Measurements from ENCODE around the gene ZEB1. TPM values are rescaled to one million over a fixed set of nuclear protein-coding genes. Genes with fewer than 3 reads are reported as not detected.
"Not testable (repeated sequence)": the region's sequence is repeated elsewhere in the genome, so short reads cannot be mapped to it uniquely, and the experiment has no call there.

The ZEB1 gene
- total RNA-seq, 1 donor from 2014 or later = 82.7 TPM

- DNase-seq (ENCODE audit: extremely low spot score in 2 of 2) = no peak
- intact Hi-C loops (cut with DNase I) = no loop called here
- peaks cover 50% of the 10 kb centered on the region for H3K4me1 ChIP-seq
Observed at GRCh38 chr10:31352436-31353226, 33.6 kb downstream of the ZEB1 start.

GRCh38 chr10:31353574-31353973 is 34.6 kb downstream of the ZEB1 start:
- no peak overlapping the region for H3K4me3 ChIP-seq
- no peaks in the 10 kb centered on the region for H3K9me3 ChIP-seq
- no peaks in the 10 kb centered on the region for H3K27me3 ChIP-seq
- H3K27ac ChIP-seq = no peak overlapping the region
- intact Hi-C loops (cut with DNase I) = no loop called here
- TF ChIP-seq POLR2AphosphoS5 (IDR thresholded peaks at IDR 0.05; ENCODE audit: insufficient read depth in 1 of 2, low read depth in 1 of 2) = peak in 1 of 2 donors; percentile 80
- TF ChIP-seq POLR2A (IDR thresholded peaks at IDR 0.05) = no peak
- H3K4me1 ChIP-seq = peaks cover 50% of the 10 kb centered on the region
- no peak for DNase-seq (ENCODE audit: extremely low spot score in 2 of 2)
- no peaks in the 10 kb centered on the region for H3K36me3 ChIP-seq

More at GRCh38 chr10:31352436-31353226, 33.6 kb downstream of the ZEB1 start:
- H3K9me3 ChIP-seq = no peaks in the 10 kb centered on the region
- H3K27me3 ChIP-seq = no peaks in the 10 kb centered on the region
- TF ChIP-seq POLR2A (IDR thresholded peaks at IDR 0.05) (no peak), CTCF (IDR thresholded peaks at IDR 0.05) (no peak), POLR2AphosphoS5 (IDR thresholded peaks at IDR 0.05; ENCODE audit: insufficient read depth in 1 of 2, low read depth in 1 of 2) (no peak)
- no peak overlapping the region for H3K4me3 ChIP-seq
- H3K36me3 ChIP-seq = no peaks in the 10 kb centered on the region
- no peak overlapping the region for H3K27ac ChIP-seq

DNA sequence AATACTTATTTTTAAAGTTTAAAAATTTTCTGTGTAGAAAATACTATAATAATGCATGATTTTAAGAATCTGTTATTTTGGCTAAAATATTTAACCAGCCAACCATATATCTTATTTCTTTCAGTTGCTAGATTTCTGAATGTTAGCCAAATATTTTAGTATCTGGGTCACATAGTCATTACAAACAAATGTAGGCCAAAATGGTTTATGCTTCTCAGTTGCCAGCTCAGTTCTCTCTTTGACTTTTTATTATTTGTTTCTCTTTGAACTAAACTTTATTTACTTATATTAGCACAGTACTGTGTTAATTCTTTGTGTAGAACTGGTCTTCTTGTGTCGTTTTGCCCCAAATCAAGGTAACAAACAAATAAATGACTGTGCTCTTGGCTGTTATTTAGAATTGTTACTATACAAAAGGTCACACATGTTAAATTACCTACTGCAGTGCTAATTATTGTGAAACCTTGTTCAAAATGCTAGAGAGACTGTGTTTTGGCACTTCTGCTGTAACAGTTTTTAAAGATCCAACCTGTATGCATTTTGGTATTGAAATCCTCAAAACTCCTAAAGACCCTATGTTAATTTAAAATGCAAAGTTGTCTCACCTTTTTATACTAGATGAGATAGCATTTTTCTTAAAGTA is 39.8 kb downstream of the ZEB1 start:
- Histone ChIP-seq H3K4me3 (no peak overlapping the region), H3K4me1 (peaks cover 48% of the 10 kb centered on the region), H3K27me3 (no peaks in the 10 kb centered on the region), H3K27ac (peak overlapping the region; percentile 18), H3K9me3 (no peaks in the 10 kb centered on the region), H3K36me3 (peaks cover 0 to 9% of the 10 kb centered on the region in 2 donors)
- intact Hi-C loops (cut with DNase I) = no loop called here
- no peak for TF ChIP-seq CTCF (IDR thresholded peaks at IDR 0.05)
- TF ChIP-seq POLR2A (IDR thresholded peaks at IDR 0.05) = no peak
- no peak for TF ChIP-seq POLR2AphosphoS5 (IDR thresholded peaks at IDR 0.05; ENCODE audit: insufficient read depth in 1 of 2, low read depth in 1 of 2)
- no peak for DNase-seq (ENCODE audit: extremely low spot score in 2 of 2)

DNA sequence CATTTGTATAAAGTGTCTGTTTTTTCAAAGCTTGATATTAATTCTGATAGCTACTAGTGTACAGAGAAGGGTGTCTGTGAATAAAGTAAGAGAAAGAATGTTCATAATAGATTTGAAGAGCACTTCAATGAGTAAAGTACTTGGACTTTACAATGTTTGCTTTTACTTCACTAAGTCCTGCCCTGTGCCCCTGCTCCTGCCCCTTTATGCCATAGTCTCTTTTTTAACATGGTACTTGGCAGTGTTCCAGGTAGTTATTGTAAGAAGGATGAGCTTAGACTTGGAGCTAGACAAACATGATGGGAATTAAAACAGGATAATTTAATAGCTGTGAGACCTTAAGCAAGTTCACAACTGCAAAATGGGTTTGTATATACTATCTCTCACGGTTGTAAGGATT is 41.0 kb downstream of the ZEB1 start:
- no peak overlapping the region for H3K4me3 ChIP-seq
- no peaks in the 10 kb centered on the region for H3K27me3 ChIP-seq
- H3K27ac ChIP-seq = no peak overlapping the region
- H3K36me3 ChIP-seq = peaks cover 0 to 9% of the 10 kb centered on the region in 2 donors
- H3K9me3 ChIP-seq = no peaks in the 10 kb centered on the region
- TF ChIP-seq POLR2A (IDR thresholded peaks at IDR 0.05) (no peak), CTCF (IDR thresholded peaks at IDR 0.05) (no peak), POLR2AphosphoS5 (IDR thresholded peaks at IDR 0.05; ENCODE audit: insufficient read depth in 1 of 2, low read depth in 1 of 2) (no peak)
- DNase-seq (ENCODE audit: extremely low spot score in 2 of 2) = no peak
- intact Hi-C loops (cut with DNase I) = no loop called here
- peaks cover 37% of the 10 kb centered on the region for H3K4me1 ChIP-seq

- H3K27me3 ChIP-seq; H3K4me3 ChIP-seq; H3K27ac ChIP-seq; intact Hi-C loops (cut with DNase I); H3K36me3 ChIP-seq; H3K9me3 ChIP-seq; DNase-seq (ENCODE audit: extremely low spot score in 2 of 2): not testable (repeated sequence)
- peaks cover 33% of the 10 kb centered on the region for H3K4me1 ChIP-seq
Observed at GRCh38 chr10:31361475-31361874, 42.5 kb downstream of the ZEB1 start.

All from vagina (tissue), 2 donors.